RPMI8226 (cell line): ENCODE results near the gene CD44.

ENCODE experiments used
- DNase-seq: peaks from one replicate; pipeline ENCODE4 v3.0.0-alpha.2; 2015

The CD44 gene

GRCh38 chr11:35160902-35161597, 22.1 kb downstream of the CD44 start:
- no peak for DNase-seq

- no peak for DNase-seq
These were observed 23.8 kb downstream of the CD44 start for GRCh38 chr11:35162745-35163144.

GRCh38 chr11:35163209-35163608, 24.2 kb downstream of the CD44 start:
- DNase-seq = no peak

- no peak for DNase-seq
These were observed 24.9 kb downstream of the CD44 start for GRCh38 chr11:35163702-35164496.

- DNase-seq = no peak
These were observed 26.1 kb downstream of the CD44 start for GRCh38 chr11:35165030-35165422.

- no peak for DNase-seq
These were observed 26.7 kb downstream of the CD44 start for GRCh38 chr11:35165423-35166368.

GRCh38 chr11:35166369-35167360, 27.7 kb downstream of the CD44 start:
- no peak for DNase-seq

- no peak for DNase-seq
These were observed 28.5 kb downstream of the CD44 start for GRCh38 chr11:35167426-35167954.

GRCh38 chr11:35168671-35169070, 29.7 kb downstream of the CD44 start:
- no peak for DNase-seq

- DNase-seq = no peak
These were observed 30.1 kb downstream of the CD44 start for GRCh38 chr11:35169112-35169511.

- no peak for DNase-seq
These were observed 30.8 kb downstream of the CD44 start for GRCh38 chr11:35169754-35170153.

- no peak for DNase-seq
These were observed 31.5 kb downstream of the CD44 start for GRCh38 chr11:35170503-35170902.

GRCh38 chr11:35171226-35171625, 32.3 kb downstream of the CD44 start:
- no peak for DNase-seq

GRCh38 chr11:35173011-35173511, 34.1 kb downstream of the CD44 start:
- DNase-seq = no peak

GRCh38 chr11:35173616-35174566, 34.9 kb downstream of the CD44 start:
- DNase-seq = no peak

- no peak for DNase-seq
These were observed 35.7 kb downstream of the CD44 start for GRCh38 chr11:35174666-35175065.

- DNase-seq = no peak
These were observed 38.4 kb downstream of the CD44 start for GRCh38 chr11:35177370-35177769.

GRCh38 chr11:35178067-35178805, 39.3 kb downstream of the CD44 start:
- no peak for DNase-seq

GRCh38 chr11:35178873-35179272, 39.9 kb downstream of the CD44 start:
- DNase-seq = no peak
